Stomach (tissue), 9 donors: ENCODE data around the gene DENND4C. TPM values are rescaled to one million over a fixed set of nuclear protein-coding genes. Genes with fewer than 3 reads are reported as not detected.

Source experiments
- DNase-seq, 2 donors: peaks; one replicate each; pipeline versions ENCODE4 v3.0.0 to v3.0.0-alpha.2; 2013 to 2019
- H3K27ac ChIP-seq, 5 donors: fragments of 200-600 bp in 4 of 5; sonication (generic) in 4 of 5; one replicate each; pipeline ENCODE4 v1.5.1; 2013 to 2019; ENCODE audit warnings: mild to moderate bottlenecking in 1 of 5, moderate library complexity in 1 of 5
- H3K27me3 ChIP-seq, 3 donors: fragments of 200-600 bp; sonication (generic); one replicate each; pipeline ENCODE4 v1.5.1; 2017 to 2019; ENCODE audit warnings: mixed run types in 1 of 3
- H3K36me3 ChIP-seq, 4 donors: fragments of 200-600 bp; sonication (generic); 1 replicate in 3 of 4; 2 replicates in 1 of 4; pipeline ENCODE4 v1.5.1; 2016 to 2019
- H3K4me1 ChIP-seq, 4 donors: fragments of 200-600 bp; sonication (generic); one replicate each; pipeline ENCODE4 v1.5.1; 2016 to 2019
- H3K4me3 ChIP-seq, 4 donors: fragments of 200-600 bp; sonication (generic) in 3 of 4; one replicate each; pipeline ENCODE4 v1.5.1; 2016 to 2019; ENCODE audit warnings: mild to moderate bottlenecking in 1 of 4
- H3K9me3 ChIP-seq, 4 donors: fragments of 200-600 bp; sonication (generic); one replicate each; pipeline ENCODE4 v1.5.1; 2016 to 2019
- EP300 ChIP-seq: sonication (generic); formaldehyde crosslinking; IDR thresholded peaks from one replicate; pipeline ENCODE4 v1.6.1; 2017; ENCODE audit warnings: antibody characterized with exemption
- POLR2A ChIP-seq, 4 donors: fragments of 450-650 bp; IDR thresholded peaks; one replicate each; pipeline ENCODE4 v1.6.1; 2016; ENCODE audit warnings: antibody characterized with exemption in 4 of 4, control low read depth in 2 of 4, mild to moderate bottlenecking in 1 of 4, moderate library complexity in 1 of 4
- POLR2AphosphoS5 ChIP-seq, 3 donors: sonication (generic); formaldehyde crosslinking; IDR thresholded peaks; one replicate each; pipeline ENCODE4 v1.6.1; 2016; ENCODE audit warnings: antibody characterized with exemption in 3 of 3
- WGBS, 5 donors: extraction: QIAGEN DNeasy Blood & Tissue Kit in 3 of 5; methylation state at CpG; one replicate each; pipeline versions ENCODE4 v1.1.5 to v1.1.7; 2013 to 2018; 5-methylcytosine and 5-hydroxymethylcytosine counted together
- intact Hi-C: fragments of 100-400 bp; cut with DNase I; formaldehyde crosslinking; loops from one replicate; pipeline ENCODE4 v1.15.1; 2023; ENCODE audit warnings: low total_unique reads
- polyA plus RNA-seq, 3 donors: library from polyadenylated mRNA; stranded (reverse); fragments of 200-250 nt; gene quantifications; one replicate each; pipeline ENCODE4 v1.2.3, GENCODE V29; 2013
- total RNA-seq, 5 donors: library from RNA; depleted of rRNA; stranded (reverse); fragments of >200 nt; gene quantifications; one replicate each; pipeline versions ENCODE4 v1.1.0 to v1.2.3, GENCODE V29; 2014 to 2016
- TF ChIP-seq, protein P1 (sequence below), 7 experiments: fragments of 450-650 bp in 4 of 7; fragments of 200-600 bp in 3 of 7; sonication (generic) in 3 of 7; IDR thresholded peaks; one replicate each; pipeline ENCODE4 v1.5.1; 2016 to 2019; ENCODE audit warnings: antibody characterized with exemption in 7 of 7, control low read depth in 2 of 7, mild to moderate bottlenecking in 1 of 7
- donor health status: healthy with polysubstance abuse.
- donor health status: Bipolar disorder and iron deficiency.
- donor health status: healthy.

The DENND4C gene
- total and polyA plus RNA-seq, 8 donors, result 6.3 to 226 (median 47.6) TPM

DNA sequence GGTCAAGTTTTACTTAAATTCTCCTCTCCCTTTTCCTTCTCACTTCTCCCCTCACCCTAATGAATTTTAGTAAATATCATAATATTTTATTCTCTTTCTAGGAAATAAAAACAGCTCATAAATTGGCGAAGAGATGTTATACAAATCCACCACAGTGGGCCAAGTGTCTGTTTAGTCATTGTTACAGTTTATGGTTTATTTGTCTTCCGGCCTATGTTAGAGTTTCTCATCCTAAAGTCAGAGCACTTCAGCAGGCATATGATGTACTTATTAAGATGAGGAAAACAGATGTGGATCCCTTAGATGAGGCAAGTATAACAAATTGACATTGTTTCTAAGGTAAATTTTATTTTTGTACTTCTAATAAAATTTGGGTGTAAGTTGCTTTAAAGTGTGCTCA lies 101.4 kb downstream of the DENND4C start:
- 91 to 95% (median 93%) methylated on average over 2 of the region's 2 CpGs for WGBS, 5 donors

DNA sequence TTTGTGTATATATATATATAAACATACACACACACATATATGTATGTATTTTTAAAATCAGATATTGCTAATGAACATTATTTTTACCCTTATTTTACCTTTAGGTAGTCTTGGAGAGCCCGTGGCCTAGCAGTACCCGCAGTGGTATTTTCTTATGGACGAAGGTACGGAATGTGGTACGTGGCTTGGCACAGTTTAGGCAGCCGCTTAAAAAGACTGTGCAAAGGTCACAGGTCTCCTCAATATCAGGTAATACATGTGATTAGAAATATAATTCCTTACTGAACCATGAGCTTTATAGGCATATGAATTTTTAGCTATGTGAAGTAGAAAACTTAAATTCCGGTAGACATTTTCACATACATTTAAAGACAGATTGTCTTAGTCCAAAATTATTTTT lies 105.7 kb downstream of the DENND4C start:
- Histone ChIP-seq H3K4me1 (no peaks in the 10 kb centered on the region), H3K36me3 (peaks cover 8 to 97% (median 94%) of the 10 kb centered on the region in 4 donors), H3K27me3 (no peaks in the 10 kb centered on the region), H3K4me3 (no peak overlapping the region), H3K9me3 (no peaks in the 10 kb centered on the region), H3K27ac (no peak overlapping the region)
- no peak for TF ChIP-seq EP300
- no peak for TF ChIP-seq POLR2A (IDR thresholded peaks at IDR 0.05)
- TF ChIP-seq, protein P1, sequence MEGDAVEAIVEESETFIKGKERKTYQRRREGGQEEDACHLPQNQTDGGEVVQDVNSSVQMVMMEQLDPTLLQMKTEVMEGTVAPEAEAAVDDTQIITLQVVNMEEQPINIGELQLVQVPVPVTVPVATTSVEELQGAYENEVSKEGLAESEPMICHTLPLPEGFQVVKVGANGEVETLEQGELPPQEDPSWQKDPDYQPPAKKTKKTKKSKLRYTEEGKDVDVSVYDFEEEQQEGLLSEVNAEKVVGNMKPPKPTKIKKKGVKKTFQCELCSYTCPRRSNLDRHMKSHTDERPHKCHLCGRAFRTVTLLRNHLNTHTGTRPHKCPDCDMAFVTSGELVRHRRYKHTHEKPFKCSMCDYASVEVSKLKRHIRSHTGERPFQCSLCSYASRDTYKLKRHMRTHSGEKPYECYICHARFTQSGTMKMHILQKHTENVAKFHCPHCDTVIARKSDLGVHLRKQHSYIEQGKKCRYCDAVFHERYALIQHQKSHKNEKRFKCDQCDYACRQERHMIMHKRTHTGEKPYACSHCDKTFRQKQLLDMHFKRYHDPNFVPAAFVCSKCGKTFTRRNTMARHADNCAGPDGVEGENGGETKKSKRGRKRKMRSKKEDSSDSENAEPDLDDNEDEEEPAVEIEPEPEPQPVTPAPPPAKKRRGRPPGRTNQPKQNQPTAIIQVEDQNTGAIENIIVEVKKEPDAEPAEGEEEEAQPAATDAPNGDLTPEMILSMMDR (IDR thresholded peaks at IDR 0.05), result no peak
- TF ChIP-seq POLR2AphosphoS5 (IDR thresholded peaks at IDR 0.05), result no peak
- peak in 1 of 2 donors; percentile 31 for DNase-seq
- intact Hi-C loops, result no loop called here
- 38 to 67% (median 57%) methylated on average over 7 of the region's 7 CpGs for WGBS, 5 donors

More for the DNA sequence above, 101.4 kb downstream of the DENND4C start:
- H3K4me3 ChIP-seq, result no peak overlapping the region
- H3K4me1 ChIP-seq, result peaks cover 0 to under 1% (median 0%) of the 10 kb centered on the region in 4 donors
- no peak for DNase-seq
- peaks cover 14 to 91% (median 78%) of the 10 kb centered on the region in 4 donors for H3K36me3 ChIP-seq
- no peak overlapping the region for H3K27ac ChIP-seq
- intact Hi-C loops, result no loop called here
- H3K9me3 ChIP-seq, result no peaks in the 10 kb centered on the region
- TF ChIP-seq POLR2A (IDR thresholded peaks at IDR 0.05) (no peak), POLR2AphosphoS5 (IDR thresholded peaks at IDR 0.05) (no peak), EP300 (no peak)
- TF ChIP-seq, protein P1 (IDR thresholded peaks at IDR 0.05), result no peak
- H3K27me3 ChIP-seq, result no peaks in the 10 kb centered on the region

DNA sequence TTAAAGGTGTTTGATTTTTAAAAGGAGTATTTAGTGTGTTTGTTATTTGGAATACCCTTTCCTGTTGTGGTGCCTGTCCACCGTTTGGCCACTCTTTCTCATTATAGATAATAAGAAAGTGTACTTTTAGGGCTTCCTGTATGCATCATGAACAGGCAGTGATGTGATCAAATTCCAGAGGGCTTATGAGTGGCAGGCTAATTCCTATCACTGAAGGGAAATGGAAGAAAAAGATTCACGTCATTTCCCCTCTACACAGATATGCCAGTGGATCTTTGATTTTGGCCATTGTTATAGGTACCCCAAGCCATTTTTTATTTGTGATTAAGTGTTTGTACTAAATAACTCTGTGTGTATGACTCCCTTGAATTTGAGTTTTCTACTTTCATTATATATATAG lies 112.5 kb downstream of the DENND4C start:
- Histone ChIP-seq H3K27me3 (no peaks in the 10 kb centered on the region), H3K4me1 (no peaks in the 10 kb centered on the region), H3K4me3 (no peak overlapping the region), H3K9me3 (no peaks in the 10 kb centered on the region), H3K27ac (no peak overlapping the region), H3K36me3 (peaks cover 27 to 97% (median 94%) of the 10 kb centered on the region in 4 donors)
- DNase-seq, result no peak
- WGBS, 5 donors, result 64 to 77% (median 76%) methylated on average over 2 of the region's 2 CpGs
- intact Hi-C loops, result no loop called here
- TF ChIP-seq EP300, result no peak
- TF ChIP-seq POLR2AphosphoS5 (IDR thresholded peaks at IDR 0.05), result no peak
- TF ChIP-seq, protein P1 (IDR thresholded peaks at IDR 0.05), result no peak
- no peak for TF ChIP-seq POLR2A (IDR thresholded peaks at IDR 0.05)

DNA sequence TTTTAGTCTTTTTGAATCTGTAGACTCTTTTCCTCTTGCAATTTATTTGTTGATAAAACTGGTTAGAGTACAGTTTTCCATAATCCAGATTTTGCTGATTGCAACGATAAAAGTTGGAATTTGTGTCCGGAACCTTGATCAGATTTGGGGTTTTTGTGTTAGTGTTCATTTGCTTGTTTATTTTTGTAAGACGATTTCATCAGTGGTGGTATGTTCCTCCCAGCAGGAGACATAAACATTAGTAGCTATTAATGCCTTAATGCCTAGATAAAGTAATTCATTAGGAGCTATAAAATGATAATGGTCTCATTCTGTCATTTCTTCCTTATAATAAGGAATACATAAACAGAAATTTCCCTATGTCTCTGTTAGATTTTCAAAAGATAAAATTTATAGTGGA lies 128.2 kb downstream of the DENND4C start:
- no peak for TF ChIP-seq POLR2A (IDR thresholded peaks at IDR 0.05)
- TF ChIP-seq EP300, result no peak
- TF ChIP-seq, protein P1 (IDR thresholded peaks at IDR 0.05), result no peak
- no peak for TF ChIP-seq POLR2AphosphoS5 (IDR thresholded peaks at IDR 0.05)
- H3K4me1 ChIP-seq, result no peaks in the 10 kb centered on the region
- no peak for DNase-seq
- 65 to 78% (median 66%) methylated on average over 3 of the region's 3 CpGs for WGBS, 5 donors
- H3K27ac ChIP-seq, result no peak overlapping the region
- intact Hi-C loops, result no loop called here
- H3K36me3 ChIP-seq, result peaks cover 20 to 98% (median 90%) of the 10 kb centered on the region in 4 donors
- no peaks in the 10 kb centered on the region for H3K9me3 ChIP-seq
- H3K27me3 ChIP-seq, result no peaks in the 10 kb centered on the region
- H3K4me3 ChIP-seq, result no peak overlapping the region
